Panc1 (cell line): ENCODE data around the gene MYMK. TPM values are rescaled to one million over a fixed set of nuclear protein-coding genes. Genes with fewer than 3 reads are reported as not detected.

Experiments used
- ATAC-seq: fragments of 200-7000 bp; cut with Tn5 transposase; 2 replicates; pipeline ENCODE4 v1.9.1; 2020; ENCODE audit warnings: mild to moderate bottlenecking, moderate library complexity
- BruUV-seq: library from RNA; stranded (reverse); fragments of 400-500 nt; replicated peaks from 2 replicates; lab custom pipeline; 2021; lab: Mats Ljungman, UMichigan
- CTCF ChIA-PET: fragments of 300-600 bp; sonication (Branson Sonifier 250); formaldehyde crosslinking; loops from one replicate; lab custom pipeline; 2022; ENCODE audit warnings: antibody characterized with exemption; lab: Charles Lee
- POLR2A ChIA-PET: fragments of 300-600 bp; sonication (Branson Sonifier 250); formaldehyde crosslinking; loops from one replicate; lab custom pipeline; 2022; ENCODE audit warnings: antibody characterized with exemption; lab: Charles Lee
- DNase-seq: peaks from one replicate; pipeline ENCODE4 v3.0.0-alpha.2; 2010; ENCODE audit warnings: low read depth, low spot score
- H3K27ac ChIP-seq: 2 replicates; pipeline ENCODE4 v1.5.1; 2011; ENCODE audit warnings: mild to moderate bottlenecking, low read length, inconsistent platforms
- H3K27me3 ChIP-seq: fragments of 200-500 bp; sonication (Bioruptor generic); 2 replicates; pipeline ENCODE4 v1.6.0; 2014; ENCODE audit warnings: low read length, inconsistent platforms; ENCODE audit not compliant: control insufficient read depth, insufficient read depth
- H3K36me3 ChIP-seq: fragments of 200-500 bp; sonication (Bioruptor generic); 2 replicates; pipeline ENCODE4 v1.5.1; 2014; ENCODE audit warnings: inconsistent platforms, mild to moderate bottlenecking, low read length, moderate library complexity; ENCODE audit not compliant: control insufficient read depth, insufficient read depth
- H3K4me1 ChIP-seq: 2 replicates; pipeline ENCODE4 v1.5.1; 2011; ENCODE audit warnings: inconsistent platforms, mild to moderate bottlenecking, low read length, moderate library complexity; ENCODE audit not compliant: control insufficient read depth, insufficient read depth
- H3K4me3 ChIP-seq, 2 experiments: 2 replicates each; pipeline ENCODE4 v1.5.1; 2011 to 2012; ENCODE audit warnings: low read depth in 2 of 2, low read length in 2 of 2, mild to moderate bottlenecking in 2 of 2, inconsistent platforms in 1 of 2, moderate library complexity in 1 of 2
- H3K9me3 ChIP-seq: fragments of 200-500 bp; sonication (Bioruptor generic); 2 replicates; pipeline ENCODE4 v1.5.1; 2014; ENCODE audit warnings: low read depth, mild to moderate bottlenecking, inconsistent platforms, low read length, moderate library complexity; ENCODE audit not compliant: control insufficient read depth, insufficient read depth
- POLR2AphosphoS5 ChIP-seq: IDR thresholded peaks from 2 replicates; pipeline ENCODE4 v1.6.1; 2012; ENCODE audit warnings: mild to moderate bottlenecking, low read depth, low read length, moderate library complexity
- SIN3A ChIP-seq: IDR thresholded peaks from 2 replicates; pipeline ENCODE4 v1.6.1; 2012; ENCODE audit warnings: low read depth, mild to moderate bottlenecking, low read length, moderate library complexity, borderline replicate concordance; ENCODE audit not compliant: insufficient read depth
- TCF7L2 ChIP-seq: IDR thresholded peaks from 2 replicates; pipeline ENCODE4 v1.6.1; 2011; ENCODE audit warnings: mild to moderate bottlenecking, low read depth, low read length, inconsistent platforms
- in situ Hi-C: cut with HindIII; loops from 2 replicates; pipeline ENCODE4 v1.10.0; 2016; ENCODE audit warnings: low sequenced_read_pairs, low pct_unique_long_range_greater_than_20kb
- intact Hi-C: fragments of 100-400 bp; cut with micrococcal nuclease; formaldehyde crosslinking; loops from one replicate; pipeline ENCODE4 v1.10.0; 2022; ENCODE audit not compliant: unreplicated experiment
- total RNA-seq: library from RNA; stranded (reverse); gene quantifications from one replicate; pipeline ENCODE4 v1.2.1, GENCODE V29; 2021; ENCODE audit not compliant: unreplicated experiment
- TF ChIP-seq, protein P1 (sequence below), 2 experiments: IDR thresholded peaks; 2 replicates each; pipeline ENCODE4 v1.6.1; 2011 to 2012; ENCODE audit warnings: low read depth in 2 of 2, control low read depth in 1 of 2, low read length in 1 of 2, mild to moderate bottlenecking in 1 of 2, moderate library complexity in 1 of 2; ENCODE audit not compliant: insufficient read depth in 1 of 2
- TF ChIP-seq, protein P2 (sequence below): fragments of 450-650 bp; IDR thresholded peaks from 2 replicates; pipeline ENCODE4 v1.5.1; 2017; ENCODE audit warnings: mild to moderate bottlenecking

MYMK gene
- total RNA-seq, 1 experiment from 2014 or later = not detected

DNA sequence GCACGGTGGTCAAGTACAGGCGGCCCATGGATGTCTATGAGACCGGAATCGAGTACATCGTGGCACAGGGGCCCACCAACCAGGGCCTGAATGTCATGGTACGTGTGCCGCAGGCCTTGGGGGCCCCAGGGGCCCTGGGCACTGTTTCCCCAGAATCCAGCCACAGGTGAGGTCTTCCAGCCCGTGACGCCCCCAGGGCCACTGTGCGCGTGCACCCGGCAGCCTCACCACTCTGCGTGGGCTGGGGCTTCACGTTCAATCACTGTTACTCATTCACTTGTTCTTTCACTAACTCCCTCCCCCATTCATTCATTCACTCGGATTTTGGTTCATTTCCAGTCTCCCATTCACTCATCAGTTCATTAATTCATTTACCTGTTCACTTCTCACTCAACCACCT is 22.4 kb upstream of the MYMK start:
- Histone ChIP-seq H3K4me3 (no peak overlapping the region), H3K4me1 (no peaks in the 10 kb centered on the region), H3K9me3 (no peaks in the 10 kb centered on the region), H3K27ac (no peak overlapping the region), H3K36me3 (no peaks in the 10 kb centered on the region), H3K27me3 (no peaks in the 10 kb centered on the region)
- ATAC-seq = no peak
- DNase-seq = no peak
- TF ChIP-seq TCF7L2 (no peak), POLR2AphosphoS5 (no peak), SIN3A (no peak)
- TF ChIP-seq, protein P1, sequence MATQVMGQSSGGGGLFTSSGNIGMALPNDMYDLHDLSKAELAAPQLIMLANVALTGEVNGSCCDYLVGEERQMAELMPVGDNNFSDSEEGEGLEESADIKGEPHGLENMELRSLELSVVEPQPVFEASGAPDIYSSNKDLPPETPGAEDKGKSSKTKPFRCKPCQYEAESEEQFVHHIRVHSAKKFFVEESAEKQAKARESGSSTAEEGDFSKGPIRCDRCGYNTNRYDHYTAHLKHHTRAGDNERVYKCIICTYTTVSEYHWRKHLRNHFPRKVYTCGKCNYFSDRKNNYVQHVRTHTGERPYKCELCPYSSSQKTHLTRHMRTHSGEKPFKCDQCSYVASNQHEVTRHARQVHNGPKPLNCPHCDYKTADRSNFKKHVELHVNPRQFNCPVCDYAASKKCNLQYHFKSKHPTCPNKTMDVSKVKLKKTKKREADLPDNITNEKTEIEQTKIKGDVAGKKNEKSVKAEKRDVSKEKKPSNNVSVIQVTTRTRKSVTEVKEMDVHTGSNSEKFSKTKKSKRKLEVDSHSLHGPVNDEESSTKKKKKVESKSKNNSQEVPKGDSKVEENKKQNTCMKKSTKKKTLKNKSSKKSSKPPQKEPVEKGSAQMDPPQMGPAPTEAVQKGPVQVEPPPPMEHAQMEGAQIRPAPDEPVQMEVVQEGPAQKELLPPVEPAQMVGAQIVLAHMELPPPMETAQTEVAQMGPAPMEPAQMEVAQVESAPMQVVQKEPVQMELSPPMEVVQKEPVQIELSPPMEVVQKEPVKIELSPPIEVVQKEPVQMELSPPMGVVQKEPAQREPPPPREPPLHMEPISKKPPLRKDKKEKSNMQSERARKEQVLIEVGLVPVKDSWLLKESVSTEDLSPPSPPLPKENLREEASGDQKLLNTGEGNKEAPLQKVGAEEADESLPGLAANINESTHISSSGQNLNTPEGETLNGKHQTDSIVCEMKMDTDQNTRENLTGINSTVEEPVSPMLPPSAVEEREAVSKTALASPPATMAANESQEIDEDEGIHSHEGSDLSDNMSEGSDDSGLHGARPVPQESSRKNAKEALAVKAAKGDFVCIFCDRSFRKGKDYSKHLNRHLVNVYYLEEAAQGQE (IDR thresholded peaks at IDR 0.05; ENCODE audit: insufficient read depth in 1 of 2, low read depth in 2 of 2, low read length in 1 of 2) = no peak
- TF ChIP-seq, protein P2, sequence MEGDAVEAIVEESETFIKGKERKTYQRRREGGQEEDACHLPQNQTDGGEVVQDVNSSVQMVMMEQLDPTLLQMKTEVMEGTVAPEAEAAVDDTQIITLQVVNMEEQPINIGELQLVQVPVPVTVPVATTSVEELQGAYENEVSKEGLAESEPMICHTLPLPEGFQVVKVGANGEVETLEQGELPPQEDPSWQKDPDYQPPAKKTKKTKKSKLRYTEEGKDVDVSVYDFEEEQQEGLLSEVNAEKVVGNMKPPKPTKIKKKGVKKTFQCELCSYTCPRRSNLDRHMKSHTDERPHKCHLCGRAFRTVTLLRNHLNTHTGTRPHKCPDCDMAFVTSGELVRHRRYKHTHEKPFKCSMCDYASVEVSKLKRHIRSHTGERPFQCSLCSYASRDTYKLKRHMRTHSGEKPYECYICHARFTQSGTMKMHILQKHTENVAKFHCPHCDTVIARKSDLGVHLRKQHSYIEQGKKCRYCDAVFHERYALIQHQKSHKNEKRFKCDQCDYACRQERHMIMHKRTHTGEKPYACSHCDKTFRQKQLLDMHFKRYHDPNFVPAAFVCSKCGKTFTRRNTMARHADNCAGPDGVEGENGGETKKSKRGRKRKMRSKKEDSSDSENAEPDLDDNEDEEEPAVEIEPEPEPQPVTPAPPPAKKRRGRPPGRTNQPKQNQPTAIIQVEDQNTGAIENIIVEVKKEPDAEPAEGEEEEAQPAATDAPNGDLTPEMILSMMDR = no peak
- intact Hi-C loops = no loop called here
- ChIA-PET CTCF (no interaction called here), POLR2A (no interaction called here)
- BruUV-seq = no TSS peak
- in situ Hi-C loops = no loop called here

DNA sequence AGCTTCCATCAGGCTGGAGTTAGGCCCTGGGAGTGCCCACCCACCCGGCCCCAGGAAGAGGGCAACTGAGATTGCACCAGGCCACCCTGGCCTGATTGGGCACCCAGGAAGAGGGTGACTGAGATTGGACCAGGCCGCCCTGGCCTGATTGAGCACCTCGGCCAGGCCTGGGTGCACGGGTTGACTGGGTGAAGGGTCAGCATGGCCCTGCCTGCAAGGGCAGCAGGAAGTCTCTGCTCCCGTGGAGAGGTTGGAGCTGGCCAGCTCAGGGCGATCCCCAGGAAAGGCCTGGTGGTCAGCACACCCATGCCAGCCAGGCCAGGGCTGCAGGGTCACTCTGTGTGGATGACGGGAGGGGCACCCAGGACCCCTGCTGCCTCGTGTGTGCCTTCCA is 21.5 kb upstream of the MYMK start:
- no peak overlapping the region for H3K4me3 ChIP-seq
- no peak overlapping the region for H3K27ac ChIP-seq
- ChIA-PET CTCF (no interaction called here), POLR2A (no interaction called here)
- no peaks in the 10 kb centered on the region for H3K27me3 ChIP-seq
- BruUV-seq = no TSS peak
- H3K36me3 ChIP-seq = no peaks in the 10 kb centered on the region
- ATAC-seq (no peak), DNase-seq (no peak)
- in situ Hi-C loops (no loop called here), intact Hi-C loops (no loop called here)
- H3K4me1 ChIP-seq = no peaks in the 10 kb centered on the region
- no peaks in the 10 kb centered on the region for H3K9me3 ChIP-seq
- TF ChIP-seq SIN3A = no peak
- TF ChIP-seq, protein P1 (IDR thresholded peaks at IDR 0.05; ENCODE audit: insufficient read depth in 1 of 2, low read depth in 2 of 2, low read length in 1 of 2) = no peak
- TF ChIP-seq TCF7L2 = no peak
- TF ChIP-seq POLR2AphosphoS5 = no peak
- TF ChIP-seq, protein P2 = no peak
